AG10803 (cell line): Measurements from ENCODE around the gene ZFHX2.

Experiments used
- DNase-seq: peaks from one replicate; pipeline ENCODE4 v3.0.0; 2010; ENCODE audit warnings: low read depth
- H3K4me3 ChIP-seq: 2 replicates; pipeline ENCODE4 v1.5.1; 2011; ENCODE audit warnings: mild to moderate bottlenecking, low read length, control low read depth
- CTCF ChIP-seq: conservative IDR thresholded peaks from 2 replicates; pipeline ENCODE4 v1.5.1; 2011; ENCODE audit warnings: mild to moderate bottlenecking, low read length, control low read depth, inconsistent platforms

Gene ZFHX2

GRCh38 chr14:23582906-23583760 is 31.6 kb upstream of the ZFHX2 start:
- DNase-seq = no peak
- TF ChIP-seq CTCF = no peak
- no peak overlapping the region for H3K4me3 ChIP-seq

GRCh38 chr14:23580948-23581281 is 29.4 kb upstream of the ZFHX2 start:
- TF ChIP-seq CTCF = no peak
- no peak for DNase-seq
- no peak overlapping the region for H3K4me3 ChIP-seq

- no peak overlapping the region for H3K4me3 ChIP-seq
- DNase-seq = no peak
- no peak for TF ChIP-seq CTCF
Observed at GRCh38 chr14:23580152-23580926, 28.8 kb upstream of the ZFHX2 start.

- no peak overlapping the region for H3K4me3 ChIP-seq
- TF ChIP-seq CTCF = no peak
- DNase-seq = no peak
Observed at GRCh38 chr14:23579739-23580138, 28.2 kb upstream of the ZFHX2 start.

GRCh38 chr14:23579311-23579630 is 27.7 kb upstream of the ZFHX2 start:
- DNase-seq = no peak
- H3K4me3 ChIP-seq = no peak overlapping the region
- TF ChIP-seq CTCF = no peak

- no peak for TF ChIP-seq CTCF
- H3K4me3 ChIP-seq = no peak within 1 kb of the TSS
- no peak for DNase-seq
Observed at GRCh38 chr14:23578560-23579310, 27.2 kb upstream of the ZFHX2 start, which contains the start of gene JPH4. Gene JPH4 (minus strand): TSS chr14:23578790. CDS start chr14:23577453, 1,337 bp downstream.
